Measurements from ENCODE around the gene WBP1L. TPM values are rescaled to one million over a fixed set of nuclear protein-coding genes. Genes with fewer than 3 reads are reported as not detected.

Gene WBP1L
- total and polyA plus RNA-seq, 2 of the 13 experiments (the other 11 are each of a cell fraction or from before 2014, with no cell fraction given), result 8.3 to 12.3 TPM

DNA sequence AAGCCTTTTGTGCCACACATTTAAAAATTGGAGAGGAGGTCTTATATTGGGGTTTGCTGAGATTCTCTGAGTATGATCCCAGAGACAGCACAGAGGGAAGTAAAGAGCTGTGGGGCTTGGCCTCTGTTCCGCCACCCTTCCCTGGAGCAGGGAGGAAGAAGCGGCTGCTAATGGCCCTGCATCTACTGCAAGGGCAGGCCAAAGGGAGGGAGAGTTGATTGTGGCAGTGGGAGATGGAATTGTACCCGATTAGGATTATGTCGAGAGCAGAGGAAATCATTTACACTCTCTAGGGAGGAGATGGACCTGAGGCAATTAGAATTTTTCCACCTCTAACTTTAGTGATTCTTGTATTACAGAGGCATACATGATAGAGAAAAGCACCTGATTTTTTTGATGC lies 64.6 kb downstream of the WBP1L start:
- Histone ChIP-seq H3K27me3 (ENCODE audit: control insufficient read depth in 1 of 2, insufficient read depth in 2 of 2, low read length in 2 of 2) (no peaks in the 10 kb centered on the region), H3K9ac (ENCODE audit: insufficient read depth, low read depth, low read length) (no peak overlapping the region), H3K36me3 (replicated peaks in 1 of 2; ENCODE audit: control insufficient read depth in 1 of 2, insufficient read depth in 2 of 2, low read length in 2 of 2) (peaks cover 4 to 12% of the 10 kb centered on the region in 2 experiments; a peak in 3 of 5 replicates), H3K4me1 (ENCODE audit: insufficient read depth, low read length) (peaks cover 9% of the 10 kb centered on the region), H3K27ac (ENCODE audit: extremely low read length, insufficient read depth, low read length) (no peak overlapping the region), H3K9me3 (ENCODE audit: low read length) (no peaks in the 10 kb centered on the region), H2AFZ (ENCODE audit: low read length) (no peak overlapping the region), H3K79me2 (ENCODE audit: insufficient read depth, low read length) (no peaks in the 10 kb centered on the region), H3K4me2 (ENCODE audit: low read depth, low read length) (no peak overlapping the region), H4K20me1 (ENCODE audit: insufficient read depth, low read length) (no peaks in the 10 kb centered on the region), H3K4me3 (replicated peaks in 1 of 3; ENCODE audit: insufficient read depth in 1 of 3, low read depth in 2 of 3, low read length in 3 of 3) (no peak overlapping the region)
- FAIRE-seq (no peak), DNase-seq (ENCODE audit: low spot score) (no peak), ATAC-seq (no peak)
- 95% methylated on average over 4 of the region's 4 CpGs for WGBS (ENCODE audit: low lambda C conversion rate)
- no TSS peak for BruUV-seq (replicated peaks)
- POLR2A ChIA-PET, result no interaction called here
- CTCF ChIA-PET (ENCODE audit: low intra/inter-chr PET ratio, low total read pairs), result no interaction called here
- in situ Hi-C loops (cut with HindIII; ENCODE audit: extremely low pct_ligation_motif_present, low pct_unique_long_range_greater_than_20kb) (no loop called here), intact Hi-C loops (cut with micrococcal nuclease; ENCODE audit: unreplicated experiment) (no loop called here)
- TF ChIP-seq, protein P1, sequence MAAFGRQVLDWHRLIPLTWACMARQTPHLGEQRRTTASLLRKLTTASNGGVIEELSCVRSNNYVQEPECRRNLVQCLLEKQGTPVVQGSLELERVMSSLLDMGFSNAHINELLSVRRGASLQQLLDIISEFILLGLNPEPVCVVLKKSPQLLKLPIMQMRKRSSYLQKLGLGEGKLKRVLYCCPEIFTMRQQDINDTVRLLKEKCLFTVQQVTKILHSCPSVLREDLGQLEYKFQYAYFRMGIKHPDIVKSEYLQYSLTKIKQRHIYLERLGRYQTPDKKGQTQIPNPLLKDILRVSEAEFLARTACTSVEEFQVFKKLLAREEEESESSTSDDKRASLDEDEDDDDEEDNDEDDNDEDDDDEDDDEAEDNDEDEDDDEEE (CRISPR knock-in tag; IDR thresholded peaks at IDR 0.05), result no peak
- TF ChIP-seq JARID2 (CRISPR knock-in tag; IDR thresholded peaks at IDR 0.05; ENCODE audit: insufficient replicate concordance), result no peak
- TF ChIP-seq, protein P2, sequence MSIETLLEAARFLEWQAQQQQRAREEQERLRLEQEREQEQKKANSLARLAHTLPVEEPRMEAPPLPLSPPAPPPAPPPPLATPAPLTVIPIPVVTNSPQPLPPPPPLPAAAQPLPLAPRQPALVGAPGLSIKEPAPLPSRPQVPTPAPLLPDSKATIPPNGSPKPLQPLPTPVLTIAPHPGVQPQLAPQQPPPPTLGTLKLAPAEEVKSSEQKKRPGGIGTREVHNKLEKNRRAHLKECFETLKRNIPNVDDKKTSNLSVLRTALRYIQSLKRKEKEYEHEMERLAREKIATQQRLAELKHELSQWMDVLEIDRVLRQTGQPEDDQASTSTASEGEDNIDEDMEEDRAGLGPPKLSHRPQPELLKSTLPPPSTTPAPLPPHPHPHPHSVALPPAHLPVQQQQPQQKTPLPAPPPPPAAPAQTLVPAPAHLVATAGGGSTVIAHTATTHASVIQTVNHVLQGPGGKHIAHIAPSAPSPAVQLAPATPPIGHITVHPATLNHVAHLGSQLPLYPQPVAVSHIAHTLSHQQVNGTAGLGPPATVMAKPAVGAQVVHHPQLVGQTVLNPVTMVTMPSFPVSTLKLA (IDR thresholded peaks at IDR 0.05), result no peak
- no peak for TF ChIP-seq ELF4 (CRISPR knock-in tag; IDR thresholded peaks at IDR 0.05; ENCODE audit: borderline replicate concordance)
- TF ChIP-seq, protein P3, sequence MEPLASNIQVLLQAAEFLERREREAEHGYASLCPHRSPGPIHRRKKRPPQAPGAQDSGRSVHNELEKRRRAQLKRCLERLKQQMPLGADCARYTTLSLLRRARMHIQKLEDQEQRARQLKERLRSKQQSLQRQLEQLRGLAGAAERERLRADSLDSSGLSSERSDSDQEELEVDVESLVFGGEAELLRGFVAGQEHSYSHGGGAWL (CRISPR knock-in tag; IDR thresholded peaks at IDR 0.05), result no peak
- TF ChIP-seq, protein P4, sequence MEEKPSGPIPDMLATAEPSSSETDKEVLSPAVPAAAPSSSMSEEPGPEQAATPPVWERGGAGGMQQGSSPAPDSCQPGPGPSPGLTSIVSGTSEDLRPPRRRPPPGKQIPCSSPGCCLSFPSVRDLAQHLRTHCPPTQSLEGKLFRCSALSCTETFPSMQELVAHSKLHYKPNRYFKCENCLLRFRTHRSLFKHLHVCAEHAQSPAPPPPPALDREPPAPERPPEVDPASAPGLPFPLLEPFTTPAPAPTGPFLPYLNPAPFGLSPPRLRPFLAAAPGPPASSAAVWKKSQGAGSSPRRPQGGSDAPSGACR (CRISPR knock-in tag; IDR thresholded peaks at IDR 0.05), result no peak
- no peak for TF ChIP-seq ZNF501 (CRISPR knock-in tag; IDR thresholded peaks at IDR 0.05)
